Uterus (tissue), 2 donors: ENCODE data around the gene CHAC1.

Source experiments
- CTCF ChIP-seq, 4 experiments: fragments of 200-600 bp in 2 of 4; fragments of 450-650 bp in 2 of 4; sonication (generic) in 2 of 4; IDR thresholded peaks; one replicate each; pipeline ENCODE4 v1.5.1; 2016 to 2019; ENCODE audit warnings: antibody characterized with exemption in 4 of 4, mild to moderate bottlenecking in 2 of 4, moderate library complexity in 1 of 4
- POLR2A ChIP-seq, 2 donors: fragments of 450-650 bp; IDR thresholded peaks; one replicate each; pipeline ENCODE4 v1.6.1; 2016; ENCODE audit warnings: antibody characterized with exemption in 2 of 2, mild to moderate bottlenecking in 1 of 2, moderate library complexity in 1 of 2

GRCh38 chr15:40944510-40945296 lies 8.6 kb upstream of the CHAC1 start:
- TF ChIP-seq CTCF (IDR thresholded peaks at IDR 0.05), result no peak
- no peak for TF ChIP-seq POLR2A (IDR thresholded peaks at IDR 0.05)
